Measurements from ENCODE around the gene SWAP70.
"Not testable (repeated sequence)": the region's sequence is repeated elsewhere in the genome, so short reads cannot be mapped to it uniquely, and the experiment has no call there.

Gene SWAP70

DNA sequence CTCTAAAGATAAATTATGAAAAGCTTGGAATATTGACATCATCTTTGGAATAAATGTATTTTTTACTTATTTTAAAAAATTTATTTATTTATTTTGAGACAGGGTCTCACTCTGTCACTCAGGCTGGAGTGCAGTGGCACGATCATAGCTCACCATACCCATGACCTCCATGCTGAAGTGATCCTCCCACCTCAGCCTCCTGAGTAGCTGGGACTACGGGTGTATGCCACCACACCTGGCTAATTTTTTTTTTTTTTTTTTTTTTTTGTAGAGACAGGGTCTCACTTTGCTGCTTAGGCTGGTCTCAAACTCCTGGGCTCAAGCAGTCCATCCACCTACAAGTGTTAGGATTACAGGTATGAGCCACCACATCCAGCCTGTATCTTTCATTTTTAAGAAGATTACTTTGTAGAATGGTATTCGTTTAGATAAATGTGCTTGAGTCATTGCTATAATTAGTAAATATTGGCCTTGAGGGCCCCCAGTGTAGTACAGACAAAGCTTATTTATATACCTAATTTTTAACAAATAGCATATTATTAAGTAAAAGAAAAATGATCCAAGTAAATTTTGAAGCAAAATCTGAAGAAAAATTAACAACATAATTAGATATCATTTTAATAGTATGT is 8.5 kb downstream of the SWAP70 start:
- Mint-ChIP-seq H3K9me3 (no peaks in the 10 kb centered on the region), H3K27ac (no peak overlapping the region), H3K27me3 (peaks cover 5% of the 10 kb centered on the region), H3K4me3 (no peak overlapping the region), H3K4me1 (no peaks in the 10 kb centered on the region), H3K36me3 (no peaks in the 10 kb centered on the region)

DNA sequence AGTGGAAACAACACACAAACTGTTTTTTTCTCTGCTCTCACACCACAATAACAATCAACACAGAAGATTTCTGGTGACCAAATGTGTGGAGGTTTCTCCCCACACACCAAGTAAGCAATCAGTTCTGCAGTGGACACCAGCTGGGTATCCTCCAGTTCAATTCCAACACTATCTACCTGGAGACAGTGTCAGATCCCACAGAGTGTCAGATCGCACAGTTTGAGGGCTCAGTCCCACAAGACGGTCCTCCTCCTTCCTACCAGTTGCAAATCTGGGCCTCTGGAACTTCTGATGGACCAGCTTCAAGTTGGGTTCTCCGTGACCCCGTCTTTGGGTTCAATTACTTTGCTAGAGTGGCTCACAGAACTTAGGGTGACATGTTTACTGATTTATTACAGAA is 9.0 kb downstream of the SWAP70 start:
- no peak overlapping the region for H3K4me3 Mint-ChIP-seq
- H3K9me3 Mint-ChIP-seq, result no peaks in the 10 kb centered on the region
- no peak overlapping the region for H3K27ac Mint-ChIP-seq
- no peaks in the 10 kb centered on the region for H3K4me1 Mint-ChIP-seq
- H3K27me3 Mint-ChIP-seq, result peaks cover 4% of the 10 kb centered on the region
- no peaks in the 10 kb centered on the region for H3K36me3 Mint-ChIP-seq

DNA sequence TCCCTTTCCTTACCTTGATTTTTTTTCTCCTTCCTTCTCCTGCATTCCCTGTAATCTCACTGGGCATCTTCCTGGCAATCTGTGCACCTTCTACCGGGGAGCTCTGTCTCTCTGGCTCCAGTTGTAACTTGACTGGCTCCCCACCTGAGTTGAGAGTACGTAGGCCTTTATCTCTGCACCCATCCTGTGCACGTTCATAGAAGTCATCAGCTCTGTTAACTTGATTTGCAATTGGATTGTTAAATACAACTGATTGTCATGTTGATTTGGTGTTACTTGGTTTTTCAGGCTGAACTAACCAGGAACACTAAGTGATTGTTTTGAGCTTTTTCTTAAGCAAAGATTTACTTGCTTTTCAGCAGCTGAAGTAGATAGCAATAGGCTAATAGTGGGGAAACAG is 11.8 kb downstream of the SWAP70 start:
- Mint-ChIP-seq H3K27ac (no peak overlapping the region), H3K4me3 (no peak overlapping the region), H3K36me3 (no peaks in the 10 kb centered on the region), H3K9me3 (no peaks in the 10 kb centered on the region), H3K27me3 (no peaks in the 10 kb centered on the region), H3K4me1 (no peaks in the 10 kb centered on the region)

DNA sequence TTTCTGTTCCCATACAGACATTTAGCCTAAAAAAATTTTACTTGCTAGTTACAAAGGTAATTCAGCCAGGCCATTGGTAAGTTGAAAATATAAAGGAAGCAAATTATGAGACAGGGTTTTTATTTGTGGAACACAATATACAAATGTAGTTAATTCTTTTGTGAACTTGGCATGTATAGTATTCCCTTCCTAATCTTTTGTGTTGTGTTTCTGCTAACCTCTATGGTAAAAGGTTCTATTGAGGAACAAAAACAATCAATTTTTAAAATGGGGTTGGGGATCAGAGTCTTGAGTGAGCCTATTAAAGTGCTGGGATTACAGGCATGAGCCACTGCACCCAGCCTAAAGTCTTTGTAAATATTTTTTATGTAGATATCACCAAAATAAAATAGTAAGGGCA is 14.1 kb downstream of the SWAP70 start:
- H3K4me1 Mint-ChIP-seq, result no peaks in the 10 kb centered on the region

DNA sequence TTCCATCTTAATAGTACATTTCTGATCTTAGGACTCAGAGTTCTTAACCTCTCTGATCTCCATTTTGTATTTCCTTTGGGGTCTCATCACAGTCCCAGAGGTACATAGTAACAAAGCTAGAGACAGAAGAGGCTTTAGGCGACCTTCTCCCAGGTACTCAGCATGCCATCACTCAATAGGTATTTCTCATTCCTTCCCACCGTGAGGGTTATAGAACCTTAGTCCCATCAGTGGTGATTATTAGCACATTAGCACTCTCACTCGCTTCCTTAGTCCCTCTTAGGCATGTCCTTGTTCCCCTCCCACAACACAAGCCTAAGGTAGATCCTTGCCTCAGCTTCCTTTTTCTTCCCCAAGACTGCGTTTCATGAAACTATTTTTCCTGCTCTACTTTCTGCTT is 14.7 kb downstream of the SWAP70 start:
- Mint-ChIP-seq H3K27ac (no peak overlapping the region), H3K36me3 (no peaks in the 10 kb centered on the region), H3K27me3 (no peaks in the 10 kb centered on the region), H3K4me3 (no peak overlapping the region), H3K9me3 (no peaks in the 10 kb centered on the region), H3K4me1 (no peaks in the 10 kb centered on the region)

More for the DNA sequence above, 14.1 kb downstream of the SWAP70 start:
- H3K27ac Mint-ChIP-seq, result no peak overlapping the region
- H3K9me3 Mint-ChIP-seq, result no peaks in the 10 kb centered on the region
- no peaks in the 10 kb centered on the region for H3K36me3 Mint-ChIP-seq
- no peak overlapping the region for H3K4me3 Mint-ChIP-seq
- H3K27me3 Mint-ChIP-seq, result no peaks in the 10 kb centered on the region

DNA sequence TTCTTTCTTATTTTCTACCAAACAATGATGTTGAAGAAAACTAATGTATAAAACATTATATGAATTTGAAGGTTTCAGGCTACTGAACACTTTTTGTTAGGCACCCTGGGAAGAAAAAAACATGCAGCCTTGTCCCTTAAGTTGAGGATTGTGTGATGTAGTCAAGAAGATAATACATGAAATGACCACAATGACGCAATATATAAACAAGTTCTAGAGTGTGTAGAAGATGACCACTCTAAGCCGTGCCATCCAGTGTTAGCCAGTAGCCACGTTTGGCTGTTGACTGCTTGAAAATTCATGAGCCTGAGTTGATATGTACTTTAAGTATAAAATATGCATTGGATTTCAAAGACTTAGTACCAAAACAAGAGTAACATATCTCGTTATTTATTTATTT is 16.2 kb downstream of the SWAP70 start:
- Mint-ChIP-seq H3K9me3 (no peaks in the 10 kb centered on the region), H3K36me3 (no peaks in the 10 kb centered on the region), H3K4me3 (no peak overlapping the region), H3K4me1 (no peaks in the 10 kb centered on the region), H3K27me3 (no peaks in the 10 kb centered on the region), H3K27ac (no peak overlapping the region)

DNA sequence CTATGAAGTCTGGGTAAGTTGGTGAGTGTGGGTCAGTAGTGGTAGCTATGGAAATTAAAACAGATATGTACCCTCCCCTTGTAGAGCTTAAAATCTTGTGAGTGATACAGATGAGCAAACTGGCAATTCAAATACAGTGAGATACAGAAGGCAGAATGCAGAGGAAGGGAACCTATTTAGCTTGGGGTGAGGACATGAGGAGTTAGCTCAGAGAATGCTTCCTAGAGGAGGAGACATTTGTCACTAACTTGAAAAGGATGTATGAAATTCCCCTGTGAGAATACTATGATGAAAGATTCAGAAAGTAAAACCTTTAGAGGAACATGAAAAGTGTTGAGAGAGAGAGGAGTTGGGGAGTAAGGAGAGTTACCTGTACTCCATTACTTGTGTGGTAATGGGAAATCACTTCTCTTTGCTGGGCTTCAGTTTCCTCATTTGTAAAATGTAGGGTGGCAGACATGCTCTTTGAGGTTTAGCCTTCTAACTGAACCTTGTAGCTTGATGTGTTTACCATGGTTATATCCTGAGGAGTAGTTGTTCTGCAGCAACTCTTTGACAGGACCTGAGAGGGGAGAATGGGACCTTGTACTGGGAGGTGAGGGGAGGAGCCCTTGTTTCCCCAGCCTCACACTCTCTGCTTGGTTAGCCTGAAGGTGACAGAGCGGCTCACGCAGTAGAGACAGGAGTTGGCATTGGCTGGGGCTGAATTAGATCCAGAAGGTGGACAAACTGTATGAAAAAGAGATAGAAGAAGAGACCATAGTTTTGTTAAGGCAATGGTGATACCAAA is 17.9 kb downstream of the SWAP70 start:
- Mint-ChIP-seq H3K27me3 (no peaks in the 10 kb centered on the region), H3K4me3 (no peak overlapping the region), H3K9me3 (no peaks in the 10 kb centered on the region), H3K4me1 (no peaks in the 10 kb centered on the region), H3K27ac (no peak overlapping the region), H3K36me3 (no peaks in the 10 kb centered on the region)

DNA sequence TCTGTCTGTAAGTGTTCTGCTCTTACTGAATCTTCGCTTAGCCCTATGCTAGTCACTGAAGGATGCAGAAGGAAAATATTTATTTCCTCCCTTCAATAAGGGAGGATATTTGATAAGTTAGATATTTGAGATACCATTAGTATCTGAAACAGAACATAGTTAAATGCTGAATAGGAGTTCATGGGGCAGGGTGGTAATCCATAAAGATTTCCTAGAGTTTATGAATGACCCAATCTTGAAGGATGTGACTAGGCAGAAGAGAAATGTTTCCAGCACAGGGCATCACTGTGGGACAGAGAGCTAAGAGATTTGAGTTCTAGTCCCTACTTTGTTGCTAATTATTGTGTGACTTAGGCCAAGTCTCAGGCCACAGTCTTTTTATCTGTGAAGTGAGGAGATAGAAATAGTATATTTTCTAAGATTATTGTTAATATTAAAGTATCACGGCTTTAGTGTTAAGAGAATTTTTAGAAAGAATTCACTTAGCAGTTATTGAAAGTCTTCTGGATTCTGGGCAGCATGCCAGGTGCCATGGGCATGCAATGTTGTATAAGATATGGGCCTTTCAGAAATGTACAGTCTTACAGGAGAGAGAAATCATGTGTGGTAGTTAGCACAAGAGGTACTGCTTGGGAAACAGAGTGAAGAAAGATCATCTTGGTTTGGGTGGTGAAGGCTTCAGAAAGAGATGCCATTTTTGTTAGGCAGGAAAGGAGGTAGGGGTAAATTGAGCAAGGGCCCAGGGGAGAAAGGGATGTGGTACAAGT is 24.0 kb downstream of the SWAP70 start:
- H3K9me3 Mint-ChIP-seq, result no peaks in the 10 kb centered on the region
- no peak overlapping the region for H3K4me3 Mint-ChIP-seq
- no peaks in the 10 kb centered on the region for H3K36me3 Mint-ChIP-seq
- H3K27ac Mint-ChIP-seq, result no peak overlapping the region
- no peaks in the 10 kb centered on the region for H3K4me1 Mint-ChIP-seq
- no peaks in the 10 kb centered on the region for H3K27me3 Mint-ChIP-seq

DNA sequence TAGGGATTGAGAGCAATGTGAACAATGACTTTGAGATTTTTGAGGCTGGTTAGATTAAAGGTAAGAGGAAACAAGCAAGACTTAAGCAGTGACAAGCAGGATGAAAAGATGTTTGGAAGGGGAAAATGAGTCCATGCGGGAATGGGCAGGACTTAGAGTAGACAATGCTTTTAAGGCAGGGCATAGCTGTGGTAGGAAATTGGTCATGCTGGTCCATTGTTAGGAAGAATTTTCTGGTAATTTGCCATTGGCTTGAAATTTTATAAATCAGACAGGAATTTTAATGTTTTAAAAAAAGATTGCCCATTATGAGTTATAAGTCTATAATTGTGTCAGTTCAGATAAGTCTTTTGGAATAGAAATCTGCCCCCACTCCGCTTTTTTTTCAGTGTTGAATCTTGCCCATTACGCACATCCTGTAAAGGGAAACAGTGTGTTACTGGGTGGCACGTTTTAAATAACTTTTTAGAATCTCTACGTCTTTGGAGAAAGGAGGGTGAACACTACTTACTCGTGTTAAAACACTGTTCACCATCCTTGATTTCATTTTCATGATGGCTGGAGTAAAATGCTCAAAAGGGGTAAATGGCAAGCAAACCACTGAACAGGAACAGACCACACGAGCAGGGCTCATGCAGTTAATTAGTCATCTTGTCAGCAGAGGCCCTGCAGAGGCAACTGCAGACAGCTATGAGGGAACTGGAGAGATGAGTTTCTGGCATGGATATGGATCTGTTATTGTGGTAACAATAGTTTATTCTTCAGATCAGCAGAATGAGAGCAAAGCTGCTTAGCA is 25.0 kb downstream of the SWAP70 start:
- Mint-ChIP-seq H3K36me3 (no peaks in the 10 kb centered on the region), H3K27me3 (no peaks in the 10 kb centered on the region), H3K4me3 (no peak overlapping the region), H3K9me3 (no peaks in the 10 kb centered on the region), H3K27ac (no peak overlapping the region), H3K4me1 (no peaks in the 10 kb centered on the region)

DNA sequence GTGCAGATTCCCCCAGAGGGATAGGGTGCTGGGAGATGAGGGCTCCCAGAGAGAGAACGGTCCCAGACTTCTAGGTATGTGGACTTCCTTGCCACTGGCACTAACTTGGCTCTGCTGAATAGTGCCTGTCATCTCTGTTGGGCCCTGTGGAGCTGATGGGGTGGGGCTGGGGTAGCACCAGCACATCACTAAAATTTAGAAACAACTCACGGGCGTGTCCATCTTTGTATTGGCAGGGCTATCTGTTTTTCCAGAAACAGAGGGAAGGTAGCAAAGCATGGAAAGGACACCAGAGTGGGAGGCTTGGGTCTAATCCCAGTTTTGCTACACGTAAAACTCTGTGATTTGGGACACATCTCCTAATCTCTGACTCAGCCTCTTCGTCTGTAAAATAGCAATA is 25.8 kb downstream of the SWAP70 start:
- Mint-ChIP-seq H3K27ac (no peak overlapping the region), H3K4me1 (no peaks in the 10 kb centered on the region), H3K27me3 (no peaks in the 10 kb centered on the region), H3K9me3 (no peaks in the 10 kb centered on the region), H3K36me3 (peaks cover 2% of the 10 kb centered on the region), H3K4me3 (no peak overlapping the region)

DNA sequence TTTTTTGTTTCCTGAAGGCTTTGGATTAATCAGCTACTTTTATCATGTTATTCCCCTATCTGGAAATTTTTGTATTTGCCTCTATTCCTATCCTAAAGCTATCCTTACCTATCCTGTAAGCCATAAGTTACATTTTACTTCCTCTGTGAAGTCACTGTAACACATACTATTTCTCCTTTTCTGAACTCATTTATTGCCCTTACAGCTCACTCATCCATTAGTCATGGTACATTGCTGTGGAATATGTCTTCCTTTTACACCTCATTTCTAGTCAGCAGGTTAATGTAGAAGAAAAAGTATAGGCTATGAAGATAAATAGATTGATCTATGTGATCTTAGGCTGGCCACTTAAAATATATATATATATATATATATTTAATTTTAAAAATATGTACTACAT is 28.0 kb downstream of the SWAP70 start:
- Mint-ChIP-seq H3K4me1 (no peaks in the 10 kb centered on the region), H3K4me3 (no peak overlapping the region), H3K27me3 (no peaks in the 10 kb centered on the region), H3K27ac (no peak overlapping the region), H3K9me3 (no peaks in the 10 kb centered on the region), H3K36me3 (peaks cover 2% of the 10 kb centered on the region)

DNA sequence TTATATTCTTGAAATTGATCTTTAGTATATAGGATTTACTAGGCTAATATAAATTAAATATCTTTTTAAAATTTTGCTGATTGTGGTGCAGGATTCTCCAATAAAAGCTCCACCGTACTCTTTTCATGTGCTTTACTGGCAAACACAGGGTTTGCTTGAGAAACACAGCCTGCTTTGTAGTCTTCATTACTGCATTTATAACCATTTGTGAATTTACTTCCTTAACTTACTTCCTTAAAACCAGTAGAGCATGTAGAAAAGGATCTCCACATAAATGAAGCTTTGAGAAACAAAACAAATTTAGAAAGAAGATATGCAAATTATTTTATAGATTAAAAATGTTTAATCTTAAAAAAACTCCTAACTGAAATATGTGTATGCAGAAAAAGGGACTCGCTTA is 28.8 kb downstream of the SWAP70 start:
- Mint-ChIP-seq H3K4me3 (no peak overlapping the region), H3K4me1 (no peaks in the 10 kb centered on the region), H3K27me3 (no peaks in the 10 kb centered on the region), H3K27ac (no peak overlapping the region), H3K36me3 (peaks cover 2% of the 10 kb centered on the region), H3K9me3 (no peaks in the 10 kb centered on the region)

DNA sequence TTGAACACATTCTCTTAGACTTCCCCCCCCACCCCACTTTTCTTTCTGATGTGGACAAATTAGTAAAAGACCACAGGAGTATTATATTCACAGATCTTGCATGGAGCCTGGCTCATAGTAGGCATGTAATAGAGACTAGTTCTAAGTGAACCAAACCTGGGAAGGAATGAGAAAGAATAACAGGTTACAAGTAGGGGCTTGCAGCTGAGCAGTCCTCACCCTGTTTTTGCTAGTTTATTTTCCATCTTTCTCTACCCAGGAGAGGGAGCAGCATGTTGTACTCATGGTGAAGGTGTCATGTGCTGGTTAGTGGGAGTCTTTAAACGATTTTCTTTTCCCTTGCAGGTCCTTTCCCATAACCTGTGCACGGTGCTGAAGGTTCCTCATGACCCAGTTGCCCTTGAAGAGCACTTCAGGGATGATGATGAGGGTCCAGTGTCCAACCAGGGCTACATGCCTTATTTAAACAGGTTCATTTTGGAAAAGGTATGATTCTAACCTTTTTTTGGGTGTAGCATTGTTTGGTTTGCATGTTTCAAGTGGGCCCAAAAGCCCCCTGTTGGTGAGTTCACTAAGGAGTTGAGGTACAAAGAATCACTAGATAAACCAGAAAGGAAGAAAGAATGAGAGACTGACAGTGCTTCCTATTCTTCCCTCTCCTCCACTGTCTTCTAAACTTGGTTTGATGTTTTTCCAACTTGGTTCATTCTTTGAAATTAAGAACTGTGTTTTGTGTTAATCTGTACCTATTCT is 30.1 kb downstream of the SWAP70 start:
- Mint-ChIP-seq H3K4me3 (no peak overlapping the region), H3K36me3 (peaks cover 2% of the 10 kb centered on the region), H3K27ac (no peak overlapping the region), H3K9me3 (no peaks in the 10 kb centered on the region), H3K27me3 (no peaks in the 10 kb centered on the region), H3K4me1 (no peaks in the 10 kb centered on the region)

DNA sequence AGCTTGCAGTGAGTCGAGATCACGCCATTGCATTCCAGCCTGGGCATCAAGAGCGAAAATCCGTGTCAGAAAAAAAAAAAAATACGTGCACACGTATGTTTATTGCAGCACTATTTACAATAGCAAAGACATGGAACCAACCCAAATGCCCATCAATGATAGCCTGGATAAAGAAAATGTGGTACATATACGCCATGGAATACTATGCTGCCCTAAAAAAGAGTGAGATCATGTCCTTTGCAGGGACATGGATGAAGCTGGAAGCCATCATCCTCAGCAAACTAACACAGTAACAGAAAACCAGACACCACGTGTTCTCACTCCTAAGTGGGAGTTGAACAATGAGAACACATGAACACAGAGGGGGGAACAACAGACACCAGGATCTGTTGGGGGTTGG is 31.4 kb downstream of the SWAP70 start:
- not testable (repeated sequence) for H3K36me3 Mint-ChIP-seq, H3K27me3 Mint-ChIP-seq, H3K27ac Mint-ChIP-seq

DNA sequence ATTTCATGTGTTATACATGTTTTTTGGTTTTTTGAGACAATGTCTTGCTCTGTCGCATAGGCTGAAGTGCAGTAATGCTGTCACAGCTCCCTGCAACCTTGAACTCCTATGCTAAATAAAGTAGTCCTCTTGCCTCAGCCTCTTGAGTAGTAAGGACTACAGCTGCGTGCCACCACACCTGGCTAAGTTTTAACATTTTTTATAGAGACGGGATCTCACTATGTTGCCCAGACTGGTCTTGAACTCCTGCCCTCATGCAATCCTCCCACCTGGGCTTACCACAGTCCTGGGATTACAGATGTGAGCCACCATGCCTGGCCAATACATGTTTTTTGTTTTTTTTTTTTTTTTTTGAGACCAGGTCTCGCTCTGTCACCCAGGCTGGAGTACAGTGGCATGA is 33.9 kb downstream of the SWAP70 start:
- Mint-ChIP-seq H3K36me3 (peaks cover 2% of the 10 kb centered on the region), H3K4me3 (no peak overlapping the region), H3K9me3 (no peaks in the 10 kb centered on the region), H3K4me1 (peaks cover 8% of the 10 kb centered on the region), H3K27me3 (no peaks in the 10 kb centered on the region), H3K27ac (no peak overlapping the region)

More for the DNA sequence above, 31.4 kb downstream of the SWAP70 start:
- H3K9me3 Mint-ChIP-seq, H3K4me1 Mint-ChIP-seq, H3K4me3 Mint-ChIP-seq: not testable (repeated sequence)
